HTERT RPE-1 (cell line): ENCODE results near the gene C3orf18.

Experiments
- in situ Hi-C: fragments of 300-500 bp; cut with MboI; formaldehyde crosslinking; loops from 4 replicates; pipeline ENCODE4 v1.14.3; 2020; ENCODE audit warnings: low sequenced_read_pairs

Gene C3orf18

DNA sequence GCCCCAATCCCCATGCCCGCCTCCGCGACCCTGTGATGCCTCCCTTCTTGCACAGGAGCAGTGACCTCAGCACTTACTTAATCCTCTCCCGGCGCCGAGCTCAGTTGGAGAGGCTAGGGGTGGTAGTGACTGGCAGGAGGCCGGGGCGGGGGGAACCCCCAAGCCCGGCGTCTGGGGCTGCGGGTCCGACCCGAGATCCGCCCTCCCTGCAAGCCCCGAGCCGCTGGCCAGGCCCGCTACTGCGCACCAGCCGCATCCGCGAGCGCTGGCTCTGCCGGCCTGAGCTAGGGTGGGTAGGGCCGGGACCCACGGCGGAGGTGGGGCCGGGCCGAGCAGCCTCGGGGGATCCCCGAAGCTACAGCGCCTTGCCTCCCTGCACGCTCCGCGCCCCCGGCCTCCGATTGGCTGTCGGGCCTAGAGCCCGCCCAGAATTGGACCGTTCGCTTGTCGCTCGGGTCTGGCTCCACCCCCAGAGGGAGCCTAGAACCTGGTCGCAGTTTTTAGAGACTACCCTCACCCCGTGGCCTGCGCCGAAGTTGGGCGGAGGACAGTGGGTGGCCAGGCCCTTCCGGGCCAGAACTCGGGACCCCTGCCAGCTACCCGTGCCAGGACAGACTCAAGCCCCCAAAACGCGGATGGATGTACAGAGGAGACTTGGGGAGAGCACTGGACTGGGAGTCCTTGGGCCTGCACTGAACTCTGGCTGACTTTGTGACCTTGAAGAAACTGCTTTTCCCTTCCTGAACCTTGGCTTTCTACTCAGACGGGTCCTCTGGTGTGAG is at the start of gene C3orf18:
Gene C3orf18 (minus strand): TSS at position 362 of the 782 bp plus-strand sequence. CDS start 2,048 bp downstream, outside the sequence.
- in situ Hi-C loops, result no loop called here

DNA sequence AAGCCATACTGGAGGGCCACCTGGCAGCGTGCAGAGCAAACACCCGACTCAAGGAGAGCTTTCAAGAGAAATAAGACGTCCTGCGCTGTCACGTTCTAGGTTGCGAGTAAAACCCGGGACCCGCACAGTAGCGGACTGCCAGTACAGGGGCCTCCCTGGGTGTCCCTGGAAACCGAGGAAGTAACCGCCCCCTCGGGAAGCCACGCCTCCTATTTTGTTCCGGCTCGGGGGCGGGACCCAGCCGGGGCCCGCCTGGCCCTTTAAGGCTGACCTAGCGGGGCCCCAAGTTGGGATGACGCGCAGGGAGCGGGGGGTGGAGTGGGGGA is 49.2 kb upstream of the C3orf18 start:
- in situ Hi-C loops, result no loop called here

DNA sequence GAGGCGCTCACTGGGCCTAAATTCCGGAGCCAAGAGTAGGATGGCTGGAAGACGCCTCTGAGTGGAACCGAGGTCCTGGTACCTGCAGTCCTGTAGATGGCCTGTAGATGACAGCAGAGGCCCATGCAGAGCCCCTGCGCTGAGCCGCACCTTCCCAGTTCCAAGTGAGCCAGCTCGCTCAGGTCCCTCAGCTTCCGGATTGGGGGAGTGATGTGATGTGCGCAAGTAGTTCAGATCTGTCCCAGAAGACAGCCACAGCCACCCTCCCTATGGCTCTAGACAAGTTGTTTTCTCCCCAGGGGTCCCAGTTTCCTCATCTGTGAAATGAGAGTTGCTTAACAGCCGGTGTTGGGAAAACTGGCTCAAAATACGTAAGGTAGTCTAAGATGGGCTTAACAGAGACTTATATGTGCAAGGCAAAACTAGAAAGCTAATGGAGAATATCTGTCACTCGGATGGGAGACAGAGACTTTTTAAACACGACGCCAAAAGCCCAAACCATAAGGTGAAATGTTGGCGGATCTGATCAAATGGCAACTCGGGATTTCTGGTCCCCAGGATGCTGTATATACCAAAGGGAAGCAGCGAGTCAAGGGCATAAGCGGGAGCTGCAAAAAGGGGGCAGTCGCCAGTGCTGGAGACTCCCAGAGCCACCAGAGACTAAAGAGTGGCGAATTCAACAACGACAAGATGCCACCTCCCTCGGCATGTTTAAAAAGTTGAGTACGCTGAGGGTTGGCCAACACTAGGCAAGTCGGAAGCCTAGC is 48.6 kb upstream of the C3orf18 start:
- in situ Hi-C loops, result no loop called here

DNA sequence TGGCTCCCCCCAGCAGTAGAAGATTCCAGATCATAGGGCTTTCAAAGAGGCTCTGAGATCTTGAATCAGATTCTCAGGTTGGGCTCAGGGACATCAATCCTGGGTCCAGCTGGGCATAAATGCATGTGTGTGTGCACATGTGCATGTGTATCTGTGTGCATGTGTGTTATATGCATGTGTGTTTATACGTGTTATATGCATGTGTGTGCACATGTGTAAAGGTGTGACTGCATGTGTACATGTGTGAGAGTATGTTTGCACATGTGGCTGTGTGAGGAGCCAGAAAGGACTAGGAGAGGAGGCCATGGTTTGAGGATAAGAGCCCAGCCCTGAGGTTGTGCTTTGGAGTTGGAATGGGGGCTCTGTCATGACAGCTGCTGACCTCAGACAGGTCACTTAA is 47.6 kb upstream of the C3orf18 start:
- in situ Hi-C loops, result no loop called here

- in situ Hi-C loops, result no loop called here
These were observed 45.7 kb upstream of the C3orf18 start for GRCh38 chr3:50612970-50613846.

DNA sequence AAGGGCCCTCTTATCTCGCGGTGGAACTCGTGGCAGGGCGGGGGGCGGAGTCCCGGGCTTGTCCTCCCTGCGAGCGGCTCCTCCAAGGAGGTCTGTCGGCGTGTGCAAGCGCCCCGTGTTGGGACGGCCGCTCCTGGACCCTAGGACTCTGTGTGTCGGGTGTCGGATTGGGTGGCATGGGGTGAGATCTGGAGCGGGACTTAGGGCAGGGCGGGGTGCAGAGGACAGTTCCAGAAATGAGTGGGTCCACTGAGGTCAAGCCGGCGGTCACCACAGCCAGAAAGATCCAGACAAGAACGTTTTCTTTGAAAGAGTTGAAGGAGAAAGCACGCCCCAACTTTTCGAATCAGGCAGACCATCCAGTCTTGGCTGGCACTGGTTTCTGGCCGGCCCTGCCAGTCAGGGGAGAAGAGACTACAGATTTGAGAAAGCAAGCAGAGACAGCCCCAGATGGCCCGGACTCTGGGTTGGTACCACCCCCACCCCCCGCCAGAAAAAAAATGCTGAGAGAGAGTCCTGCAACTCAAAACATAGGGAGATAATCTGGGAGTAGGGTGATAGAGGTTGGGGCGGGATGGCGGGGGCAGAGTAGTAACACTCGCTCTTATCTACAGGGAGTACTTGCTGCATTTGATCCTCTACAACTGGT is 44.8 kb upstream of the C3orf18 start:
- in situ Hi-C loops, result no loop called here

GRCh38 chr3:50611464-50612233 is 44.1 kb upstream of the C3orf18 start, which contains the start of gene CISH:
TSS of gene CISH (minus strand) at chr3:50611774. CDS start at chr3:50611650, 124 bp downstream.
- in situ Hi-C loops, result no loop called here

- in situ Hi-C loops, result no loop called here
These were observed 43.5 kb upstream of the C3orf18 start for GRCh38 chr3:50610992-50611463.

DNA sequence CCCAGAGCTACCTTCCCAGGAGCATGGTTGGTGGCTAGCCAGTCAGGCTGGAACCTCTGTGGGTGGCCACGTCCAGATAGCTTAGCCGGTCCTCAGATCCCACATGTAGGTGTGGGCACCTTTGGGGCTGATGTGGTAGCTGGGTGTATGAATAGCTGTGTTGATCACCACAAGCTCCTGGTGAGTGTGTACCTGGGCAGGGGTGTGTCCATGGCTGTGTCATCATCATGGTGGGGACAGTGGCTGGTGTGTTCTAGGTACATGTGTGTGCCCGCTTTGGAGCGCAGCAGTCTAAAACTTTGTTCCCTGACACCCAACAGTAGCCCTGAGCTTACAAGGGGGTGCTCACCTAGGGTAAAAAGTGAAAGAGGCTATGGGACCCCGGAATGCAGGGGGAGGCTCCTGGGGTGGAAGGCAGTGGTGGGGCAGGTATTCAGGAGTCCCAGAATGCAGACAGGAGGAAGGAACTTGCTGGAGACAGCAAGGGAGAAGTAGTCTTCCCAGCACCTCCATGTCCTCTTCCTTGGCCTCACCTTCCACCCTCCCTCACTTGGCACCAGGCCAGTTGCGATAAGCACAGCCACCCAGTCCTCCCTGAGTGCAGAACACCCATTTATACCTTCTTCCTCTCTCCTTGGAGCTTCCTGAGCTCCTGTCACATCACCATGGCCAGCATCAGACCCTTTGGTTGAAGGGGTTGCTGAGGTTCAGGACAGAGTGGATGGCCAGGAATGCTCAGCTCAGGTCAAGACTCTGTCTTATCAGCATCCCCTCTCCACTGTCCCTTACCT is 42.8 kb upstream of the C3orf18 start:
- in situ Hi-C loops, result no loop called here

DNA sequence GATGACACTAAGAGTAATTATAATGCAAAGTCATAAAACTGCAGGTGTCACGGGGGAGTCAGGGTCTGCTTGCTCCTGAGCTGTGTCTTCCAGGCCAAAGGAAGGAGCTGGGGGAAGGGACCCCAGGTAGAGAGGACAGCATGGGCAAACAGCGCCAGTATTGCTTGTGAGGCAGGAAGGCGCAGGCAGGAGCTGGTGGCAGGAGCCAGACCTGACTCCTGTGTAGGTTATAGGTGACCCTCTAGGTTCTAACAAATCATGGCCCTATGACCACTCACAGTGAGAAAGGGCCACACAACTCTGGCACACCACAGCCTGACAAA is 42.2 kb upstream of the C3orf18 start:
- in situ Hi-C loops, result no loop called here

DNA sequence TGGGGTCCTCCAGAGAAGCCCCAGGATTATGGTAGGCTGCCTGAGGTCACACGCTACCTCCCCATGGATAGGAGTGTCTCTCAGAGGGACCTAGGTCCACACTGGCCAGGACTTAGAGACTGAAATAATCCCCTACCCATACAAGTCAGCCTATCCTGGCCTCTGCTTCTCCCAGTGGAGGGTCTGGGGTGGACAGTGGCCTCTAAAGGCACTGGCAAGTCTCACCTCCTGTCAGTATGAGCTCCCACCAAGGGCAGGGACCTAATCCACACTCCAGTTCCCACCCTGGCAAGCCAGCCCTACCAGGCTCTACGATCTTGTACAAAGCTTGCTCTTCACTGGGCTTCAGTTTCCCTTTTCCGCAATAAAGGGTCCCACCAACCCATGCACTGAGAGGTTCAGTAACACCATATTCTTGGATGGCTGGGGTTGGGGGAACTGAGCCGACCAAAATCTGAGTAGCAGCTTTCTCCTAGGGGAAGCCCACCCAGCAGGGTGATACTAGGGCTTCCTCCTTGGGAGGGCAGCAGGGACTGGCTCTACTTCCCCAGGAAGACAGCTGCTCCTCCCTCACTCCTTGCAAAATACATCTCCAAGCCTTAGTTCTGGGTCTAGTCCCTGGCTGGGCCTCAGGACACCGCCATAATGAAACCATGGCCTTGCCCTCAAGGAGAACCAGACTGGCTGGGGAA is 41.7 kb upstream of the C3orf18 start:
- in situ Hi-C loops, result no loop called here

DNA sequence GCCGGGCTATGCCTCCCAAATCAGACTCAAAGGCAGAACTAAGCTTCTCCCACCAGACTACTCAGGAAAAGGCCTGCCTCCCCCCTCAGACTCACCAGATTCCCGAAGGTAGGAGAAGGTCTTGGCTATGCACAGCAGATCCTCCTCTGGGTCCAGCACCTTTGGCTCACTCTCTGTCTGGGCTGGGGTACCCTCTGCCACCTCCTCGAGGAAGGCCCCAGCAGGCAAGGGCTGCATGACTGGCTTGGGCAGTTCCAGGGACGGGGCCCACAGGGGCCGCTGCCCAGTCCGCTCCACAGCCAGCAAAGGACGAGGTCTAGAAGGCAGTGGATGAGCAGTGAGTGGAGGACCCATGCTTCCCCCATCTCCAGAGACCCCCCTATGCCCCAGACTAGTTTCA is 40.7 kb upstream of the C3orf18 start:
- in situ Hi-C loops, result no loop called here

DNA sequence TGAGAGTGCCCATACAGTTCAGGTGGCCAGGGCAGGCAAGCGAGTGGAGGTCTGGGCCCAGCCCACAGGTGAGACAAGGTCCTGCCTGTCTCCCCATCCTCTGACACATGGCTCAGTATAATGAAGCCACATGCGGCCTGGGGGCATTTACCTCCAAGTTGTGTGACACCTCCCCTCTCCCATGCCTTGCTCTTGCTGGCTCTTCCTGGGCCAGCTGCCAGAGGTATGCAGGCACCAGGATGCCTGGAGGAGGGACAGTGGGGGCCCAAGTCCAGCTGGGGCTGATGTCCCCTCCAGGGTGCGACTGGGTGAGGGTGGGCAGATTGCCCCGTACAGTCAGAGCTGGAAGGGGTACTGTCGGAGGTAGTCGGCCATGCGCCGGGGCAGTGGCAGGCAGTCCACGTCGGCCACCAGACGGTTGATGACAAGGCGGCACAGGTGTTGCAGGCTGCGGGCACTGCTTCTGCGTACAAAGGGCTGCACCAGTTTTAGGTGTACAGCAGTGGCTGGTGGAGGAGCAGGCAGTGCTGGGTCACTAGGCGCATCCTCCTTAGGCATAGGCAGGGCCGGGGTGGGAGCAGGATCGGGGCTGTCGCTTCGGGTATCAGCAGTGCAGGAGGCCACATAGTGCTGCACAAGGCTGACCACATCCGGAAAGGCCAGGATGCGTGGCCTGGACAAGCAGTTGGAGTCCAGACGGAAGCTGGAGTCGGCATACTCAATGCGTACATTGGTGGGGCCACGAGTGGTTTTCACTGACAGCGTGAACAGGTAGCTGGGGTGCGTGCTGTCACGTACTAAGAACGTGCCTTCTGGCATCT is 39.9 kb upstream of the C3orf18 start:
- in situ Hi-C loops, result no loop called here

- in situ Hi-C loops, result no loop called here
These were observed 39.0 kb upstream of the C3orf18 start for GRCh38 chr3:50606596-50606995.

GRCh38 chr3:50605901-50606326 is 38.4 kb upstream of the C3orf18 start:
- in situ Hi-C loops, result no loop called here

- in situ Hi-C loops, result no loop called here
These were observed 37.4 kb upstream of the C3orf18 start for GRCh38 chr3:50604628-50605588.
